ENCODE data around the gene PRXL2B.
"Not testable (repeated sequence)": the region's sequence is repeated elsewhere in the genome, so short reads cannot be mapped to it uniquely, and the experiment has no call there.

PRXL2B gene

GRCh38 chr1:2567083-2567679 lies 19.4 kb upstream of the PRXL2B start:
- Histone ChIP-seq H3K4me3 (ENCODE audit: low read depth, low read length) (no peak overlapping the region), H2AFZ (ENCODE audit: low read length, unreplicated experiment) (no peak overlapping the region), H3K27ac (ENCODE audit: low read depth, low read length) (no peak overlapping the region), H3K79me2 (ENCODE audit: control insufficient read depth, insufficient read depth, low read length, unreplicated experiment) (no peaks in the 10 kb centered on the region), H3K4me1 (ENCODE audit: control insufficient read depth, insufficient read depth, low read length, unreplicated experiment) (no peaks in the 10 kb centered on the region), H3K36me3 (ENCODE audit: insufficient read depth, low read length) (no peaks in the 10 kb centered on the region), H3K27me3 (ENCODE audit: insufficient read depth, low read length) (peaks cover 8% of the 10 kb centered on the region; the same call in 1 of the 2 replicates)

GRCh38 chr1:2568187-2568816 lies 18.3 kb upstream of the PRXL2B start:
- peaks cover 18% of the 10 kb centered on the region; the same call in 1 of the 2 replicates for H3K27me3 ChIP-seq (ENCODE audit: insufficient read depth, low read length)
- H3K36me3 ChIP-seq (ENCODE audit: insufficient read depth, low read length); H3K27ac ChIP-seq (ENCODE audit: low read depth, low read length): not testable (repeated sequence)

DNA sequence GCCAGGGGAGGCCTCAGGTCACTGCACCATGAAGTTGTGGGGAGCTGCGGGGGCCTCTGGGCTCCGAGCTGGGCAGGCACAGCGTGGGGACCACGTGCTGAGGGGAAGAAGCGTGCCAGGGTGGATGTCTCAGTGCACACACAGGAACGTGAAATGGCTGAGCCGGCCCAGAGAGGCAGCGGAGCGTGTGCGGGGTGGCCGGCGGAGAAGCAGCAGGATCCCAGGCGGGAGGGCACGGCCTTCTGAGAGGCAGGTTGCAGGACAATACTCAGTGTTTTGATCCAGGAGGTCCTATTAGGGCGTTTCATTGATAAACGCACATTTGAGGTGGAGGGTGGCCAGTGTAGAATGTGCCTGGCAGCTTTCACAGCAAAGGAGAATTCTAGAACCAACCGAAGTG lies 17.5 kb upstream of the PRXL2B start:
- no peak overlapping the region for H2AFZ ChIP-seq (ENCODE audit: low read length, unreplicated experiment)
- H3K4me1 ChIP-seq (ENCODE audit: control insufficient read depth, insufficient read depth, low read length, unreplicated experiment): no peaks in the 10 kb centered on the region
- H3K4me3 ChIP-seq (ENCODE audit: low read depth, low read length): no peak overlapping the region
- H3K79me2 ChIP-seq (ENCODE audit: control insufficient read depth, insufficient read depth, low read length, unreplicated experiment): no peaks in the 10 kb centered on the region
- peaks cover 23% of the 10 kb centered on the region for H3K27me3 ChIP-seq (ENCODE audit: insufficient read depth, low read length)
- H3K27ac ChIP-seq (ENCODE audit: low read depth, low read length): no peak overlapping the region
- no peaks in the 10 kb centered on the region for H3K36me3 ChIP-seq (ENCODE audit: insufficient read depth, low read length)

More at GRCh38 chr1:2568187-2568816, 18.3 kb upstream of the PRXL2B start:
- H3K4me1 ChIP-seq (ENCODE audit: control insufficient read depth, insufficient read depth, low read length, unreplicated experiment); H3K4me3 ChIP-seq (ENCODE audit: low read depth, low read length); H3K79me2 ChIP-seq (ENCODE audit: control insufficient read depth, insufficient read depth, low read length, unreplicated experiment); H2AFZ ChIP-seq (ENCODE audit: low read length, unreplicated experiment): not testable (repeated sequence)

DNA sequence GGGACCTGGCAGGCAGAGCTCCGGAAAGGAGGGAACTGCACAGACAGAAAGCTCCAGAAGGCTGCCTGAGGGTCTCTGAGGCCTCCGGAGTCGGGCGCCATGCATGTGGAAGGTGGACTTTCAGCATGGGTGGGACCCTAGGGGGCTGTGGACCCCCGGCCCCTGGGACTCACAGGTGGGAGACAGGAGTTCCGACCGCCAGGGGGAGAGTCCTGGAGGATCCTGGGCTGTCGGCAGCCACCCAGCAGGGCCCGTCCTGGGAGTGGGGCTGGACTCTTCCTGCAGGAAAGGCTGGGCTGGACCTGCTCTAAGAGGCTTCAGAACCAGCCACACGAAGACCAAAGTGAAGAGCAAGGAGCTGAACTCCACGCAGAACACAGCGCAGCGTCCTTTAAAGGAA lies 16.9 kb upstream of the PRXL2B start:
- not testable (repeated sequence) for H3K4me3 ChIP-seq (ENCODE audit: low read depth, low read length); H3K27ac ChIP-seq (ENCODE audit: low read depth, low read length); H3K4me1 ChIP-seq (ENCODE audit: control insufficient read depth, insufficient read depth, low read length, unreplicated experiment); H2AFZ ChIP-seq (ENCODE audit: low read length, unreplicated experiment); H3K36me3 ChIP-seq (ENCODE audit: insufficient read depth, low read length); H3K79me2 ChIP-seq (ENCODE audit: control insufficient read depth, insufficient read depth, low read length, unreplicated experiment)
- peaks cover 27% of the 10 kb centered on the region for H3K27me3 ChIP-seq (ENCODE audit: insufficient read depth, low read length)

DNA sequence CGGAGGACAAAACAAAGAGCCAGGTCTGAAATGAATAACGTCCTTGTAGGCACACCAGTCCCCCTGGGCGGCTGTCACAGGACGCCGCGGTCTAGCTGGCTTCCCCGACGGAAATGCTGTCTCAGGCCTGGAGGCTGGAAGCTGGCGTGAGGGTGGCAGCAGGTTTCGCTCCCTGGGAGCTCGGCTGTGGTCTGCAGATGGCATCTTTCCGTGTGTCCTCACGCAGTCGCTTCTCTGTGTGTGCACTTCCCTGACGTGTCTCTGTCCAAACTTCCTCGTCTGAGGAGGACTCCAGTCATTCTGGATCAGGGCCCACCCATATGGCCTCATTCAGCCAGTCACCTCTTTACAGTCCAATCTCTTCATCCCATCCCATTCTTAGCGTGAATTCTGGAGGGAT lies 16.2 kb upstream of the PRXL2B start:
- Histone ChIP-seq H2AFZ (ENCODE audit: low read length, unreplicated experiment) (no peak overlapping the region), H3K79me2 (ENCODE audit: control insufficient read depth, insufficient read depth, low read length, unreplicated experiment) (no peaks in the 10 kb centered on the region), H3K27me3 (ENCODE audit: insufficient read depth, low read length) (peaks cover 27% of the 10 kb centered on the region)

DNA sequence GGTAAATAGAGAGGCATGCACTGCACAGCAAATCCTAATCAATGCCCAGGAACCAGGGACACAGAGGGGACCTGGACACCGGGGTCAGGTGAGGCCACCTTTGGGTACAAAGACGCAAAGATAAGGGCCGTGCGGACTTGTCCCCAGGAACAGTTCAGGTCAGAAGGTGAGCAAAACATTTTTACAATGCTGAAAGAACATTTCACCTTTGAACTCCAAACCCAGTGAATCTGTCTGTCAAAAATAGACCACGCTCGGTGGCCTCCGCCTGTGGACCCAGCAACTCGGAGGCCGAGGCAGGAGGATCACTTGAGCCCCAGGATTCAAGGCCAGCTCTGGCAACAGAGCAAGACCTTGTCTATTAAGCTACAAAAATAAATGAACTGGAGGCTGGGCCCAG lies 15.2 kb upstream of the PRXL2B start:
- no peak overlapping the region for H2AFZ ChIP-seq (ENCODE audit: low read length, unreplicated experiment)
- H3K27me3 ChIP-seq (ENCODE audit: insufficient read depth, low read length): peaks cover 27% of the 10 kb centered on the region
- no peaks in the 10 kb centered on the region for H3K4me1 ChIP-seq (ENCODE audit: control insufficient read depth, insufficient read depth, low read length, unreplicated experiment)
- no peaks in the 10 kb centered on the region for H3K79me2 ChIP-seq (ENCODE audit: control insufficient read depth, insufficient read depth, low read length, unreplicated experiment)
- H3K27ac ChIP-seq (ENCODE audit: low read depth, low read length): no peak overlapping the region
- no peaks in the 10 kb centered on the region for H3K36me3 ChIP-seq (ENCODE audit: insufficient read depth, low read length)
- H3K4me3 ChIP-seq (ENCODE audit: low read depth, low read length): no peak overlapping the region

More for the DNA sequence above, 16.2 kb upstream of the PRXL2B start:
- no peaks in the 10 kb centered on the region for H3K4me1 ChIP-seq (ENCODE audit: control insufficient read depth, insufficient read depth, low read length, unreplicated experiment)
- no peak overlapping the region for H3K4me3 ChIP-seq (ENCODE audit: low read depth, low read length)
- no peaks in the 10 kb centered on the region for H3K36me3 ChIP-seq (ENCODE audit: insufficient read depth, low read length)
- H3K27ac ChIP-seq (ENCODE audit: low read depth, low read length): no peak overlapping the region

DNA sequence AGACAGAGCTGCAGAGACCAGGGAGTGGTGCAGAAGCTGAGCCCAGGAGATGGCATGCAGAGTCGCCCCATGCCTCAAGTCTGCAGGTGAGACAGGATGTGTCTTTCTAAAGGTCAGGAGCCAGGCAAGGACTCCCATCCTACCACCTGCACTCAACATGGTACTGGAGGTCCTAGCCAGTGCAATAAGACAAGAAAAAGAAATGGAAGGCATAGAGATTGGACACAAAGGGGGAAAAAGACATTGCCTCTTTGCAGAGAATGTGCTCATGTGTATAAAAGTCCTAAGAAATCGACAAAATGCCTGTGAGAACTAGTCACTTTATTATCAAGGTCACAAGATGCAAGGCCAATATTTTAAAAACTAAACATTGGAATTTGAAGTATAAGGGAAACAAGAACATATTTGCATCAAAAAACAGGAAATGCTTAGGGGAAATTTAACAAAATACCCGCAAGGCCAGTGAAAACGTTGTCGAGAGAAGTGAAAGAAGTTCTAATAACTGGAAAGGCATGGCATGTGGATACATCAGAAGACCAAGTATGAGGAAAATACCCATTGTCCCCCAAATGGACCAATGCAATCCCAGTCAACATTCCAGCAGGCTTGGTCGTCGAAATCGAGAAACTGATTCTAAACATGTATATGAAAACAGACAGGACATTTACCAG lies 13.2 kb upstream of the PRXL2B start:
- Histone ChIP-seq H3K27me3 (ENCODE audit: insufficient read depth, low read length) (peaks cover 27% of the 10 kb centered on the region), H2AFZ (ENCODE audit: low read length, unreplicated experiment) (no peak overlapping the region)

DNA sequence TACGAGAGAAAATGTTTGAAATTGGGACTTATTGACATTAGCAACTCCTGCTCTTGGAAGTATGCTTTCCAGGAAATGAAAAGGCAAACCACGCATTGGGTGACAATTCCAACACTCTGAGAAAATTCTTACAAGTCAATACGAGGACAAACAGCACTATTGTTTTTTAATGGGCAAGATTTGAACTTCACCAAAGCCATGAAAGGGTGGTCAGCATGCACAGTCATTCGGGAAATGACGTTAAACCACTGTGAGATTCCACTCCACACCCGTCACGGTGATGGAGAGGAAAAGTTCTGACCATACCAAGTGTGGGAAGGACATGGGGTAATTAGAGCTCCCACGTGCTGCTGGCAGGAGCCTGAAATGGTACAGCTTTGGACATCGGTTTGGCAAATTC lies 12.2 kb upstream of the PRXL2B start:
- Histone ChIP-seq H3K4me3 (ENCODE audit: low read depth, low read length) (no peak overlapping the region), H3K27ac (ENCODE audit: low read depth, low read length) (no peak overlapping the region), H2AFZ (ENCODE audit: low read length, unreplicated experiment) (no peak overlapping the region), H3K36me3 (ENCODE audit: insufficient read depth, low read length) (no peaks in the 10 kb centered on the region), H3K79me2 (ENCODE audit: control insufficient read depth, insufficient read depth, low read length, unreplicated experiment) (no peaks in the 10 kb centered on the region), H3K4me1 (ENCODE audit: control insufficient read depth, insufficient read depth, low read length, unreplicated experiment) (no peaks in the 10 kb centered on the region), H3K27me3 (ENCODE audit: insufficient read depth, low read length) (peaks cover 27% of the 10 kb centered on the region)

More for the DNA sequence above, 13.2 kb upstream of the PRXL2B start:
- Histone ChIP-seq H3K4me3 (ENCODE audit: low read depth, low read length) (no peak overlapping the region), H3K4me1 (ENCODE audit: control insufficient read depth, insufficient read depth, low read length, unreplicated experiment) (no peaks in the 10 kb centered on the region), H3K27ac (ENCODE audit: low read depth, low read length) (no peak overlapping the region), H3K36me3 (ENCODE audit: insufficient read depth, low read length) (no peaks in the 10 kb centered on the region), H3K79me2 (ENCODE audit: control insufficient read depth, insufficient read depth, low read length, unreplicated experiment) (no peaks in the 10 kb centered on the region)

DNA sequence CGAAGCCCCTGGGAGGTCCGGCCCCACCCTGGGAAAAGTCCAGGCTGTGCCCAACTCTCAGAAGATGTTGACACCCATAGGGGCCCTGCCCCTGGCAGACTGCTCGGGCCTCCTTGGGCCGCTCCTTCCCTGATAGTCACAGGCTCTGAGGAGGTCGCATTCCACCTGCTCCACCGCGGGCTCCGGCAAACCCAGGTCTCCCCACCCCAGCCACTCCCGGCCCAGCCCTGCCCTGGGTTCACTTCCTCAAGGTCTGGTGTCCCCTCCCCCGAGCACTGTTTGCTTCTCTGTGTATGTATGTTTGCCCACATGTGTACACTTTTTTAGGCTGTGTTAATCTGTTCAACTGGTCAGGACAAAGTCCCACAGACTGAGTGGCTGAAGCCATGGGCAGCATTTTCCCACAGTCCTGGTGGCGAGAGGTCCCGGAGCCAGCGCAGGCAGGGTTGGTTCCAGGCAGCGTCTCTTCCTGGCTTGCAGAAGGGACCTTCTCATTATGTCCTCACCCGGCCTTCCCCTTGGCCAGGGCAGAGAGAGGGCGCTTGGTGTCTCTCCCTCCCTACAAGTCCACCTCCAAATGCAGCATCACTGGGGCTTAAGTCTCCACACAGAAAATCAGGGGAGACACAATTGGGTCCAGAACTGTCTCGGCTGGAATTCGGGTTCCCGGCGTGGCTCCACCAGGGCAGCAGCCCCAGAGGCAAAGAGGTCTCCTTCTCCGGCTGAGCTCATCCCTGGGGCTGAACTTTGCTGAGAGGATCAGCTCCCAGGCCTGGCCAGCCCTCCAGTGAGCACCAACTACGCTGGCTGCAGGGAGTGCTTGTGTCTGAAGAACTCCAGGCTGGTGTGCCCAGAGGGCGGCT lies 10.5 kb upstream of the PRXL2B start:
- no peak overlapping the region for H3K27ac ChIP-seq (ENCODE audit: low read depth, low read length)
- H3K79me2 ChIP-seq (ENCODE audit: control insufficient read depth, insufficient read depth, low read length, unreplicated experiment): no peaks in the 10 kb centered on the region
- no peaks in the 10 kb centered on the region for H3K4me1 ChIP-seq (ENCODE audit: control insufficient read depth, insufficient read depth, low read length, unreplicated experiment)
- H3K36me3 ChIP-seq (ENCODE audit: insufficient read depth, low read length): no peaks in the 10 kb centered on the region
- H3K27me3 ChIP-seq (ENCODE audit: insufficient read depth, low read length): peaks cover 28% of the 10 kb centered on the region
- no peak overlapping the region for H3K4me3 ChIP-seq (ENCODE audit: low read depth, low read length)
- no peak overlapping the region for H2AFZ ChIP-seq (ENCODE audit: low read length, unreplicated experiment)

- not testable (repeated sequence) for H3K4me3 ChIP-seq (ENCODE audit: low read depth, low read length); H3K27ac ChIP-seq (ENCODE audit: low read depth, low read length); H3K79me2 ChIP-seq (ENCODE audit: control insufficient read depth, insufficient read depth, low read length, unreplicated experiment); H3K36me3 ChIP-seq (ENCODE audit: insufficient read depth, low read length); H3K4me1 ChIP-seq (ENCODE audit: control insufficient read depth, insufficient read depth, low read length, unreplicated experiment); H2AFZ ChIP-seq (ENCODE audit: low read length, unreplicated experiment)
- peaks cover 26% of the 10 kb centered on the region for H3K27me3 ChIP-seq (ENCODE audit: insufficient read depth, low read length)
These were observed 9.0 kb upstream of the PRXL2B start for GRCh38 chr1:2577565-2578075.

All from ACC112 (cell line).